OCI-LY7 (cell line): ENCODE data around the gene TRAF3. TPM values are rescaled to one million over a fixed set of nuclear protein-coding genes. Genes with fewer than 3 reads are reported as not detected.

Experiments used
- BruUV-seq: library from RNA; stranded (reverse); fragments of 400-500 nt; replicated peaks from 2 replicates; lab custom pipeline; 2021; lab: Mats Ljungman, UMichigan
- CTCF ChIA-PET: fragments of 300-600 bp; sonication (Branson Sonifier 250); formaldehyde crosslinking; loops from one replicate; lab custom pipeline; 2022; ENCODE audit warnings: antibody characterized with exemption; ENCODE audit not compliant: unreplicated experiment; lab: Charles Lee
- POLR2A ChIA-PET: fragments of 300-600 bp; sonication (Branson Sonifier 250); formaldehyde crosslinking; loops from one replicate; lab custom pipeline; 2022; ENCODE audit warnings: antibody characterized with exemption; lab: Charles Lee
- DNase-seq: peaks from one replicate; pipeline ENCODE4 v3.0.0-alpha.2; 2015; ENCODE audit warnings: low spot score
- H2AFZ ChIP-seq: fragments of 200-600 bp; sonication (generic), shearing (Covaris generic); 2 replicates; pipeline ENCODE4 v1.6.1; 2014; ENCODE audit warnings: mild to moderate bottlenecking, antibody characterized with exemption, low read length, moderate library complexity
- H3K27ac ChIP-seq: fragments of 200-600 bp; sonication (generic); 2 replicates; pipeline ENCODE4 v1.5.1; 2014; ENCODE audit warnings: mixed run types, low read depth, mild to moderate bottlenecking, moderate library complexity, low read length, inconsistent platforms; ENCODE audit not compliant: poor library complexity, severe bottlenecking
- H3K36me3 ChIP-seq: fragments of 200-600 bp; sonication (generic); 2 replicates; pipeline ENCODE4 v1.6.1; 2014; ENCODE audit warnings: mild to moderate bottlenecking, antibody characterized with exemption, low read length, moderate library complexity, mixed read lengths; ENCODE audit not compliant: insufficient read depth
- H3K4me1 ChIP-seq: fragments of 200-600 bp; sonication (generic); 2 replicates; pipeline ENCODE4 v1.5.1; 2014; ENCODE audit warnings: mild to moderate bottlenecking, low read length; ENCODE audit not compliant: insufficient read depth, poor library complexity, severe bottlenecking
- H3K4me2 ChIP-seq: fragments of 200-600 bp; sonication (generic); 2 replicates; pipeline ENCODE4 v1.6.1; 2014; ENCODE audit warnings: mild to moderate bottlenecking, low read length
- H3K4me3 ChIP-seq: fragments of 200-600 bp; sonication (generic); 2 replicates; pipeline ENCODE4 v1.5.1; 2014; ENCODE audit warnings: mild to moderate bottlenecking, low read depth, low read length; ENCODE audit not compliant: poor library complexity, severe bottlenecking
- H3K79me2 ChIP-seq: fragments of 200-600 bp; sonication (generic); 2 replicates; pipeline ENCODE4 v1.6.1; 2016; ENCODE audit warnings: low read depth, mild to moderate bottlenecking, low read length, moderate library complexity, mixed read lengths; ENCODE audit not compliant: insufficient read depth
- H3K9me2 ChIP-seq: fragments of 200-600 bp; sonication (generic); 2 replicates; pipeline ENCODE4 v1.6.1; 2016; ENCODE audit warnings: mild to moderate bottlenecking, low read length, mixed read lengths; ENCODE audit not compliant: insufficient read depth
- H3K9me3 ChIP-seq: fragments of 200-600 bp; sonication (generic); 2 replicates; pipeline ENCODE4 v1.6.1; 2014; ENCODE audit warnings: mild to moderate bottlenecking, mixed run types, low read length, mixed read lengths
- H4K20me1 ChIP-seq: fragments of 200-600 bp; sonication (generic); 2 replicates; pipeline ENCODE4 v1.6.1; 2014; ENCODE audit warnings: mild to moderate bottlenecking, antibody characterized with exemption, low read length, moderate library complexity, mixed read lengths; ENCODE audit not compliant: insufficient read depth
- EZH2phosphoT487 ChIP-seq: fragments of 200-600 bp; sonication (generic); IDR thresholded peaks from 2 replicates; pipeline ENCODE4 v1.6.1; 2018; ENCODE audit warnings: low read depth, borderline replicate concordance, mild to moderate bottlenecking, mixed run types, antibody characterized with exemption, low read length, moderate library complexity, mixed read lengths
- intact Hi-C: fragments of 100-400 bp; cut with micrococcal nuclease; formaldehyde crosslinking; loops from one replicate; pipeline ENCODE4 v1.10.0; 2022; ENCODE audit not compliant: unreplicated experiment
- total RNA-seq, 2 experiments: library from RNA; depleted of rRNA in 1 of 2; stranded (reverse); fragments of >200 nt in 1 of 2; shearing (Covaris generic) in 1 of 2; gene quantifications; 2 replicates each; pipeline ENCODE4 v1.2.3, GENCODE V29; 2014 to 2022
- TF ChIP-seq, protein P1 (sequence below): fragments of 200-600 bp; sonication (generic); conservative IDR thresholded peaks from 2 replicates; pipeline ENCODE4 v1.5.1; 2014; ENCODE audit warnings: mild to moderate bottlenecking, antibody characterized with exemption, low read length, moderate library complexity, mixed read lengths

TRAF3 gene
- total RNA-seq, 2 experiments from 2014 or later = 0.82 to 2.9 TPM

- no peaks in the 10 kb centered on the region for H3K79me2 ChIP-seq
- no TSS peak for BruUV-seq
- CTCF ChIA-PET = no interaction called here
- H3K4me3 ChIP-seq = no peak overlapping the region
- no peaks in the 10 kb centered on the region for H4K20me1 ChIP-seq
- intact Hi-C loops = no loop called here
- TF ChIP-seq EZH2phosphoT487 = no peak
- TF ChIP-seq, protein P1, sequence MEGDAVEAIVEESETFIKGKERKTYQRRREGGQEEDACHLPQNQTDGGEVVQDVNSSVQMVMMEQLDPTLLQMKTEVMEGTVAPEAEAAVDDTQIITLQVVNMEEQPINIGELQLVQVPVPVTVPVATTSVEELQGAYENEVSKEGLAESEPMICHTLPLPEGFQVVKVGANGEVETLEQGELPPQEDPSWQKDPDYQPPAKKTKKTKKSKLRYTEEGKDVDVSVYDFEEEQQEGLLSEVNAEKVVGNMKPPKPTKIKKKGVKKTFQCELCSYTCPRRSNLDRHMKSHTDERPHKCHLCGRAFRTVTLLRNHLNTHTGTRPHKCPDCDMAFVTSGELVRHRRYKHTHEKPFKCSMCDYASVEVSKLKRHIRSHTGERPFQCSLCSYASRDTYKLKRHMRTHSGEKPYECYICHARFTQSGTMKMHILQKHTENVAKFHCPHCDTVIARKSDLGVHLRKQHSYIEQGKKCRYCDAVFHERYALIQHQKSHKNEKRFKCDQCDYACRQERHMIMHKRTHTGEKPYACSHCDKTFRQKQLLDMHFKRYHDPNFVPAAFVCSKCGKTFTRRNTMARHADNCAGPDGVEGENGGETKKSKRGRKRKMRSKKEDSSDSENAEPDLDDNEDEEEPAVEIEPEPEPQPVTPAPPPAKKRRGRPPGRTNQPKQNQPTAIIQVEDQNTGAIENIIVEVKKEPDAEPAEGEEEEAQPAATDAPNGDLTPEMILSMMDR = no peak
- no peak for DNase-seq
- H3K4me1 ChIP-seq = peaks cover 31% of the 10 kb centered on the region
- no peak overlapping the region for H2AFZ ChIP-seq
- no peaks in the 10 kb centered on the region for H3K9me2 ChIP-seq
- no peaks in the 10 kb centered on the region for H3K36me3 ChIP-seq
- POLR2A ChIA-PET = interaction anchor here (1.7 kb wide), 1 partner anchor 9 kb away, joined by 7 read pairs; no protein-coding TSS in a partner anchor
- H3K9me3 ChIP-seq = no peaks in the 10 kb centered on the region
- no peak overlapping the region for H3K4me2 ChIP-seq
- H3K27ac ChIP-seq = no peak overlapping the region
Observed at GRCh38 chr14:102943979-102944378, 166.7 kb downstream of the TRAF3 start.

GRCh38 chr14:102944448-102945330, 167.4 kb downstream of the TRAF3 start:
- TF ChIP-seq, protein P1 = no peak
- no peak for TF ChIP-seq EZH2phosphoT487
- H3K27ac ChIP-seq = no peak overlapping the region

More at GRCh38 chr14:102944448-102945330, 167.4 kb downstream of the TRAF3 start:
- no peak overlapping the region for H2AFZ ChIP-seq
- H3K36me3 ChIP-seq = no peaks in the 10 kb centered on the region
- no peaks in the 10 kb centered on the region for H3K79me2 ChIP-seq
- ChIA-PET POLR2A (interaction anchor here (1.7 kb wide), 1 partner anchor 10 kb away, joined by 7 read pairs; no protein-coding TSS in a partner anchor), CTCF (no interaction called here)
- no peaks in the 10 kb centered on the region for H3K9me3 ChIP-seq
- no peaks in the 10 kb centered on the region for H4K20me1 ChIP-seq
- no peak overlapping the region for H3K4me3 ChIP-seq
- BruUV-seq = no TSS peak
- H3K4me1 ChIP-seq = peaks cover 38% of the 10 kb centered on the region
- no peak overlapping the region for H3K4me2 ChIP-seq
- intact Hi-C loops = no loop called here
- no peak for DNase-seq
- no peaks in the 10 kb centered on the region for H3K9me2 ChIP-seq
